ENCODE results near the gene UBXN7. TPM values are rescaled to one million over a fixed set of nuclear protein-coding genes. Genes with fewer than 3 reads are reported as not detected.
"Not testable (repeated sequence)": the region's sequence is repeated elsewhere in the genome, so short reads cannot be mapped to it uniquely, and the experiment has no call there.

The UBXN7 gene
- total and polyA plus RNA-seq, 2 of the 4 experiments (the other 2 are of a cell fraction) = 8.6 to 16.1 TPM

DNA sequence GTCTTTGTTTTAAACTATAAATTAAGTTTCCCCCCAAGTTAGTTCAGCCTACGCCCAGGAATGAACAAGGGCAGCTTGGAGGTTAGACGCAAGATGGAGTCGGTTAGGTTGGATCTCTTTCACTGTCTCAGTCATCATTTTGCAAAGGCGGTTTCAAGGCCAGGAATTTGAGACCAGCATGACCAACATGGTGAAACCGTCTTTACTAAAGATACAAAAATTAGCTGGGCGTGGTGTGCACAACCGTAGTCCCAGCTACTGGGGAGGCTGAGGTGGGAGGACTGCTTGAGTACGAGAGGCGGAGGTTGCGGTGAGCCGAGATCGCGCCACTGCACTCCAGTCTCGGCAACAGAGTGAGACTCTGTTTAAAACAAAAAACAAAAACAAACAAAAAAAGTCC, 88.3 kb downstream of the UBXN7 start:
- H3K14ac ChIP-seq (replicated peaks; ENCODE audit: low read depth, low read length); H3K56ac ChIP-seq (ENCODE audit: extremely low read depth, insufficient read depth, low read length); H2BK5ac ChIP-seq (ENCODE audit: low read depth, low read length, poor library complexity, severe bottlenecking); H2BK120ac ChIP-seq (ENCODE audit: low read depth, low read length); H4K5ac ChIP-seq (ENCODE audit: low read depth, low read length); POLR2A ChIA-PET (ENCODE audit: unreplicated experiment); in situ Hi-C loops (cut with MboI; ENCODE audit: low sequenced_read_pairs); H4K8ac ChIP-seq (ENCODE audit: low read depth in 2 of 2, low read length in 2 of 2); H3K4me3 ChIP-seq (ENCODE audit: insufficient read depth, low read depth, low read length); BruUV-seq (replicated peaks); H3K23ac ChIP-seq (ENCODE audit: low read depth, low read length); H4K91ac ChIP-seq (ENCODE audit: insufficient read depth, low read depth, low read length); intact Hi-C loops (cut with micrococcal nuclease); DNase-seq; H2BK20ac ChIP-seq (ENCODE audit: low read depth, low read length); H3K4ac ChIP-seq (ENCODE audit: low read depth, low read length); H3K9me3 ChIP-seq (ENCODE audit: control insufficient read depth, insufficient read depth, low read length); H2AK9ac ChIP-seq (replicated peaks; ENCODE audit: low read depth, low read length, poor library complexity); H4K20me1 ChIP-seq (ENCODE audit: insufficient read depth, low read length); H3K9me1 ChIP-seq (ENCODE audit: insufficient read depth, low read length); H3K18ac ChIP-seq (ENCODE audit: low read depth, low read length); H3K27ac ChIP-seq (ENCODE audit: insufficient read depth, low read length); H2AFZ ChIP-seq (replicated peaks; ENCODE audit: low read length, poor library complexity); H3K9ac ChIP-seq (ENCODE audit: low read depth, low read length); H2AK5ac ChIP-seq (ENCODE audit: low read depth, low read length); H3K27me3 ChIP-seq (ENCODE audit: control insufficient read depth, insufficient read depth, low read length); H3K4me2 ChIP-seq (ENCODE audit: low read depth, low read length); dilution Hi-C loops (cut with HindIII; ENCODE audit: low sequenced_read_pairs, unreplicated experiment); H3K79me1 ChIP-seq (ENCODE audit: low read depth in 1 of 2, low read length in 2 of 2); H3K36me3 ChIP-seq (ENCODE audit: control insufficient read depth, insufficient read depth, low read length); ATAC-seq (ENCODE audit: low read depth); H2BK15ac ChIP-seq (ENCODE audit: low read depth, low read length); H3K4me1 ChIP-seq (ENCODE audit: control insufficient read depth, insufficient read depth, low read length); CTCF ChIA-PET: not testable (repeated sequence)
- 100% methylated on average over 1 of the region's 14 CpGs; no CpG with 5 or more reads in 1 of the 2 experiments for WGBS, 2 experiments (ENCODE audit: extremely low coverage in 2 of 2, insufficient read length in 1 of 2)
